Tongue (tissue), 2 donors: Measurements from ENCODE around the gene METTL3. TPM values are rescaled to one million over a fixed set of nuclear protein-coding genes. Genes with fewer than 3 reads are reported as not detected.
A peak's percentile ranks its signal among the peaks of the same experiment; 100 is the strongest.
"Not testable (repeated sequence)": the region's sequence is repeated elsewhere in the genome, so short reads cannot be mapped to it uniquely, and the experiment has no call there.

Experiments used
- DNase-seq: peaks from one replicate; pipeline ENCODE4 v3.0.0-alpha.2; 2015
- total RNA-seq: library from RNA; depleted of rRNA; stranded (reverse); fragments of >200 nt; gene quantifications from one replicate; pipeline ENCODE4 v1.2.3, GENCODE V29; 2014

METTL3 gene
- 61.1 TPM for total RNA-seq

GRCh38 chr14:21510735-21511657, at the start of gene METTL3:
METTL3 (minus strand) TSS chr14:21511340; CDS start chr14:21511223, 117 bp downstream.
- peak; percentile 99 for DNase-seq

DNA sequence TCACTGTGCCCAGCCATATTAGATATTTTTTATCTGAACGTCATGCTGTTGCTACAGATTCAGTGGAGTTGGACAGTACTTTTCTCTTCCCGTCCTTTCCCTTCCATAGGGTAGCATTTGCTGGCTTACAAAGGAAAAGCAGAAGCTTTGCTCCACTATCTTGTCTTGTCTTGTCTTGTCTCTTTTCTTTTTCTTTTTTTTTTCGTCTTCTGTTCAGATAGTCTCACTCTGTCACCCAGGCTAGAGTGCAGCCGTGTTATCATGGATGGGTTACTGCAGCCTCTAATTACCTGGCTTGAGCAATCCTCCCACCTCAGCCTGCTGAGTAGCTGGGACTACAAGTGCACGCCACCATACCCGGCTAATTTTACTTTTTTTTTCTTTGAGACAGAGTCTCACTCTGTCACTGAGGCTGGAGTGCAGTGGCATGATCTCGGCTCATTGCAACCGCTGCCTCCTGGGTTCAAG, 47.6 kb upstream of the METTL3 start:
- no peak for DNase-seq

- peak; percentile 98 for DNase-seq
Observed at GRCh38 chr14:21557084-21557901, 46.2 kb upstream of the METTL3 start.

DNA sequence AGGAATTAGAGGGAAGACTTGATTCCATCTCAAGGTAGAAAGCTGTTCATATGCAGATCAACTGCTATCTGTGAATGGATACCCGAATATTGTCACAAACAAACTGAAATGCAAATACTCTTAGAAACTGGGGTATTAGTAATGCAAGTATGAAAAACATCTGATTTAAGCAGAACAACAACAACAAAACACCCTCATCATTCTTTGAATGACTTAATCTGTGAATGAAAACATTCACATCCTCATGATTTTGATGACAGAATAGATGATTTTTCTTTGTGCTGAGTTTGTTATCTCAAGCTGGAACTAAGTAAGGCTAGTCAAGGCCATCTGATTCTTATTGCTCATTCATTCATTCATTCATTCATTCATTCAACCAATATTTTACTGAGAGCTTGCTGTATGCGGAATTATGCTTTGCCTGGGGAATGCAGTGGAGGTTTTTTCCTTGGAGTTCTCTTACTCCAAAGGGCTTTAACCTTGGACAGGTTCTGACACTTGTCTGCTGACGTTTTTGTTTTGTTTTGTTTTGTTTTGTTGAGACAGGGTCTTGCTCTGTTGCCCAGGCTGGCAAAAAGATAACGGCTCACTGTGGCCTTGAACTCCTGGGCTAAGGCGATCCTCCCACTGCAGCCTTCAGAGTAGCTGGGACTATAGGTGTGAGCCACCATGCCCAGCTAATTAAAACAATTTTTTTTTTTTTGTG, 45.4 kb upstream of the METTL3 start:
- no peak for DNase-seq

DNA sequence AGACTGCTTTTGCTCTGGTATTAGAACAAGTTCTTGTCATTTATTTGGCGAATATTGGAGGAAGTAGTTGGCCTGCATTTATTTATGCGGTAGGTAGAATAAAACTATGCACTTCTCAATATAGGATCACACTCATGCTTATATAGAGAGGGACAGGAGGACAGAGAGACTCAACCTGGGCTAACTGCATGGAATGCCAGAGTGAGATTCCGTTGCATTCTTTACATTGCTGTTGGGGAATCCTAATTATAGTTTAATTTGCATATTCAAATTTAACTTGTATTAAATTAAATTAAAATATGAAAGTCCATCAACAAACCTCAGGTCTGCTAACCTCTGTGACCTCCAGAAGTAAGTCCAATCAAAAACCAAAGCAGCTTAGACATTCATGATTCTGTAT, 42.1 kb upstream of the METTL3 start:
- no peak for DNase-seq

DNA sequence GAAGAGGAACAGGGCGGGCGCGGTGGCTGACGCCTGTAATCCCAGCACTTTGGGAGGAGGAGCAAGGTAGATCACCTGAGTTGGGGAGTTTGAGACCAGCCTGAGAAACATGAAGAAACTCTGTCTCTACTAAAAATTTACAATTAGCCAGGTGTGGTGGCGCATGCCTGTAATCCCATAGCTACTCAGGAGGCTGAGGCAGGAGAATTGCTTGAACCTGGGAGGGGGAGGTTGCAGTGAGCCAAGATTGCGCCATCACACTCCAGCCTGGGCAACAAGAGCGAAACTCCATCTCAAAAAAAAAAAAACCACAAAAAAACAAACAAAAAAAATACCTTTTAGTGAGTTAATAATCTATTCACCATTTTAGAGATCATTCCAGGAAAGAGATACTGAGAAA, 33.4 kb upstream of the METTL3 start:
- not testable (repeated sequence) for DNase-seq

GRCh38 chr14:21543963-21544362, 32.8 kb upstream of the METTL3 start:
- no peak for DNase-seq

GRCh38 chr14:21543521-21543960, 32.4 kb upstream of the METTL3 start:
- no peak for DNase-seq

- no peak for DNase-seq
Observed at GRCh38 chr14:21541413-21542074, 30.4 kb upstream of the METTL3 start.

DNA sequence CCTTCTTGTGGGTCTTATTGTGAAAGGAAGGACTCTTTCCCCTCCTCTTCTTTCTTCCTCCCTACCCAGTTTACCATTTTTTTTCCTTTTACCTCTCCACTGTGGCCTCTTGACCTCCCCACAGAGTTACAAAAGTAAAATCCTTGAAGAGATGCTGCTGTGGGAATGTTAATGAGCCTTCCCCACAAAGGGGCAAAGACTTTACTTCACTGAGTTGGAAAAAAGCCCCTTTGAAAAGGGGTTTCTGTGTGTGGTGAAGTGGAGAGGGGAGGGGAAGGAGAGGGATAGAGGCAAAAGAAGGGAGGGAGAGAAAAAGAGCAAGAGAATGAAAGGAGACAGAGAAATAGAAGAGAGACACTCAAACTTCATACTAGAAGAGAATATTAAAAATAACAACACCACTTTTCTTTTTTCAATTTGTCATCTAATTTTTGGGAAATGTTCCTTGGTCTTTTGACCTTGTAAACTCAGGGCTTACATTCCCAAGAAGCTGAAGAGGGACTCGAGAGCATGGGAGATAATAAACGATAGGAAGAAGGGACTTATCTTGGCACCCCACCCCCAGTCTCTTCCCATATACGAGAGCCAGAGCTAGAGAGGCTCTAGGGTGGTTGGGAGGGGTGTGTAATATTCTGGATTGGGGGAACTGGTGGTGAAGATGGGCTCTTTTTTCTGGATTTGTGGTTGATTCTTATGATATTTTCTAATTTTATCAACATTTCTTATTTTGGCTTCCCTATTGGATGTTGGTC, 28.2 kb upstream of the METTL3 start:
- DNase-seq: no peak

- DNase-seq: no peak
Observed at GRCh38 chr14:21537090-21537424, 25.9 kb upstream of the METTL3 start.

DNA sequence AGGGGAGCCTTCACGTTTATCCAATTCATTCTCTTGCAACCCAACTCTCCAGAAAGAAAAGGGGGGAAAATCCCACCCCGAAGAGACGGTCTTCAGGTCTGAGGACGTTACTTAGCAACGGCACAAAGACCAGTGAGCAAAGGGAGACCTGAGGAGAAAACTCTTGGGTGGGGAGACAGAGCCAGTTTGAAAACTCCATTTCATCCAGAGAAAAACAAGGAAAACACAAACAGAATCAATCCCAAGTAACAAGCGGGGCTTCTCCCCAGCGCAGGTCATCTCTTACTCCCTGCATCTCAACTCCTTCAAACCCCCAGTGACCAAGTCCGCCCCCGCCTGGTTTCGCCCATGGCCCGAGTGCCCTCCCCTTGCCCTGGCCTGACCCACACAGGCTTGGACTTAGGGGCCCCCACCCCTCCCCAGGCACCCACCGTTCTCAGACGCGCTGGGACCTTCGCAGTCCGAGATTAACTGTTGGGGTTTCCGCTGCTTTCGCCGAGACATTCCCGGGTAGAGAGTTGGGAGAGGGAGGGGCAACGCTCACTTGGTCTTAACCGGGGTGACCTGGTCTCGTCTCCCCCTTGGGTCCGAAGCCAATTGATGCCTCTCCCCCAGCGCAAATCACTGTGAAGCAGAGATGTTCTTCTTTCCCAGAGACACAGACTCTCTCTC, 25.4 kb upstream of the METTL3 start:
- DNase-seq: peak; percentile 18

DNA sequence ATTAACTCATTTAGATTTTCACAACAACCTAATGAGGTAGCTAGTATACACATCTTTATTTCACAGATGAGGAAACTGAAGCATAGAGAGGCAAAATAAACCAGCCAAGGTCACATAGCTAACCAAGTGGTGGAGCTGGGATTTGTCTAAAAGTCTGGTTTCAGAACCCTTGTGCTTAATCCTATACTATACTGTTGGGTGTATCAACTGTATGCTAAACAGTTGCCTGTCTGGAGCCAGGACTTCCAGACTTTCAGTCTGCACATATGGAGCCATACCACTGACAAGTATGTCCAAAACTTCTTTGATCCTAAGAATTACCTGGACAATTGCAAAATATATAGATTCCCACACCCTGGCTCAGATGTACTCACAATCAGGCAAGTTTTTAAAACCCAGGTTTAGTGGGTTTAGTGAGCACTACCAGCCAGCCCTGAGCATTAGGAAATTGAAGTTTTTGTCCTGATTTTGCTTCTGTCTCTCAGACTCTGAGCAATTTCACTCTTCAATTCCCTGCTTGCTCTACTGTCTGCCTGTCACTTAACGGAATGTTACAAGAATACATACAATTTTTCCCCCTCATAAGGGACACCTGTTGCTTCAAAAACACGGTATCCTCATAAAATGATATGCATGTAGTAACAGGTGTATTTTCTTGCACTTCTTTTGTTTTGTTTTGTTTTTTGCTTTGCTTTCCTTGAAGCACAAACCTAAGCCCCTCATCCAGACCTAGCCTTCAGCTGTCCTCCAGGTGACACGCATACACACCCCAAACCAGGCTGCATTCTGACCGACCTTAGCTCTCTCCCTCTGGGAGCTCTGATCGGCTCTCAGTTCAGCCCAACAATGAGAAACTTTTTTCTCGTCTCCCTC, 24.6 kb upstream of the METTL3 start:
- no peak for DNase-seq

- no peak for DNase-seq
Observed at GRCh38 chr14:21534576-21534975, 23.4 kb upstream of the METTL3 start.

DNA sequence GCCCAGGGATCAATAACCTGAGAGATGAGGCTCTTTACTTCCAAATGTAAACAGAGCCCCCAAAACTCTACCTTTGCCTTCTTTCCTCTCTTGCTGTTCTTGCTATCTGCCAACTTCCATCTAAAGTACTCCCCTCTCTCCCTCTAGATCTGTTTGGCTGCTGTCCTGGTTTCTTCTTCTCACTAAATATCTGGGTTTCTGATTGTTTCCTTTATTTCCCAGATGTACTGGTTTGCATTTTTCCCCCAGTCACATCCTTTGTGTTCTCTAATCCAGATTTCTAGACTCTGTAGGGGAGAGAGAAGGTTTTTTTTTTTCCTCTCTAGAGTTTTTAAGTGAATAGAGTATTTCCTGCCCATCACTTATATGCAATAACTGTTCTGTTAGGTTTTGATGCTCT, 22.2 kb upstream of the METTL3 start:
- DNase-seq: no peak

DNA sequence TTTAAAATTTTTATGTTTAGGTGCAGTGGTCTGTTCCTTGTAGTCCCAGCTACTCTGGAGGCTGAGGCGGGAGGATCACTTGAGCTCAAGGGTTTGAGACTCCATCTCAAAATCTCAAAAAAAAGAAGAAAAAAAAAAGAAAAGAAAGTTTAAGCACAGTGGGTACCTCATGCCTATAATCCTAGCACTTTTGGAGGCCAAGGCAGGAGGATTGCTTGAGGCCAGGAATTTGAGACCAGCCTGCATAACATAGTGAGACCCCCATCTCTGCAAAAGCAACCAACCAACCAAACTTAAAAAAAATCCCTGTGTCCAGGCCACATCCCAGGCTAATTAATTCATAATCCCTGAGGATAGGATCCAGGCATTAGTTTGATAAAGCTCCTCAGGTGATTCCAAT, 18.4 kb upstream of the METTL3 start:
- no peak for DNase-seq

GRCh38 chr14:21528381-21529348, 17.5 kb upstream of the METTL3 start:
- no peak for DNase-seq

DNA sequence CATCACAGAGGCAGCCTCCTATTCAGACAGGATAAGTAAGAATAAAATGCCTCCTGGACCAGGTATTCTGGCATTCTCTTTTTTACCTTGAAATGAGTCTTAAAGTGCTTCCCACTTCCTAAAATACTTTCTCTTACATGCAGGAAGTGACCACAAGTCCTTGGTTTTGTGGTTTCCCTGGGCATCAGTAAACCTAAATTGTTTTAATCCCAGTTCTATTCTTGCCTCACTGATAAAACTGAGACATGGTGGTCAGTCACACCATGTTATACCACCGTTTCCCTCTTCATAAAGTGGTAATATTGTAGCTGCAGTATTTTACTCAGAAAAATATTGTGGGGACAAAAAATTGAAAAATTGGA, 16.2 kb upstream of the METTL3 start:
- no peak for DNase-seq
